Measurements from ENCODE around the gene EIF4G3.
"Not testable (repeated sequence)": the region's sequence is repeated elsewhere in the genome, so short reads cannot be mapped to it uniquely, and the experiment has no call there.

The EIF4G3 gene

GRCh38 chr1:21175324-21175669 is 1.4 kb downstream of the EIF4G3 start:
- H3K27ac ChIP-seq, result peak overlapping the region; percentile 96
- ChIA-PET POLR2A (ENCODE audit: low non-redundant PET) (no interaction called here), CTCF (interaction anchor here (0.6 to 1.2 kb wide), 3 partner anchors 12 to 437 kb away, joined by 3 to 8 read pairs (median 4); no protein-coding TSS in a partner anchor)
- DNase-seq (ENCODE audit: low spot score), result no peak
- no peak for TF ChIP-seq CTCF (conservative IDR thresholded peaks at IDR 0.05; ENCODE audit: low read depth)

GRCh38 chr1:21174654-21175323 is 1.9 kb downstream of the EIF4G3 start:
- ChIA-PET CTCF (interaction anchor here (0.5 to 1.2 kb wide), 3 partner anchors 11 to 170 kb away, joined by 3 to 8 read pairs (median 4); no protein-coding TSS in a partner anchor), POLR2A (ENCODE audit: low non-redundant PET) (no interaction called here)
- TF ChIP-seq CTCF (conservative IDR thresholded peaks at IDR 0.05; ENCODE audit: low read depth), result no peak
- DNase-seq (ENCODE audit: low spot score), result peak; percentile 44
- no peak overlapping the region for H3K27ac ChIP-seq

GRCh38 chr1:21174230-21174629 is 2.5 kb downstream of the EIF4G3 start:
- POLR2A ChIA-PET (ENCODE audit: low non-redundant PET), result no interaction called here
- CTCF ChIA-PET, result interaction anchor here (0.5 kb wide), 1 partner anchor 72 kb away, joined by 3 read pairs; no protein-coding TSS in a partner anchor
- H3K27ac ChIP-seq, result no peak overlapping the region
- TF ChIP-seq CTCF (conservative IDR thresholded peaks at IDR 0.05; ENCODE audit: low read depth), result no peak
- DNase-seq (ENCODE audit: low spot score), result no peak

GRCh38 chr1:21173096-21173495 is 3.6 kb downstream of the EIF4G3 start:
- CTCF ChIA-PET; DNase-seq (ENCODE audit: low spot score); POLR2A ChIA-PET (ENCODE audit: low non-redundant PET): not testable (repeated sequence)
- peak overlapping the region; percentile 28; the same call in 1 of the 2 replicates for H3K27ac ChIP-seq

DNA sequence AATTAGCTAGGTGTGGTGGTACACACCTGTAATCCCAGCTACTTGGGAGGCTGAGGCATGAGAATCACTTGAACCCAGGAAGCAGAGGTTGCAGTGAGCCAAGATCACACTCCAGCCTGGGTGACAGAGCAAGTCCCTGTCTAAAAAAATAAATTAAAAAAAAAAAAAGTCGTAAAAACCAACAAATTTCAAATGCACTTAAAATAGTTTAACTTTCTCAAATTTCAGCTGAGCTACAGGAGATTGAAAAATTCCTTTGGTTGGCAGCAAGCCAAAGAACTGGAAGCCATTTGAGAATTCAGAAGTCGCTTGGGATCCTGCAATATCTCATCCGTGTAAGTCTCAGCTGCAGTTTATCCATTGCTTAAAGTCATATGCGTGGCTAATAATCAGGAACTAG is 5.9 kb downstream of the EIF4G3 start:
- H3K27ac ChIP-seq; DNase-seq (ENCODE audit: low spot score); CTCF ChIA-PET; POLR2A ChIA-PET (ENCODE audit: low non-redundant PET): not testable (repeated sequence)

- CTCF ChIA-PET, result no interaction called here
- TF ChIP-seq CTCF (conservative IDR thresholded peaks at IDR 0.05; ENCODE audit: low read depth), result no peak
- no peak for DNase-seq (ENCODE audit: low spot score)
- POLR2A ChIA-PET (ENCODE audit: low non-redundant PET), result no interaction called here
- H3K27ac ChIP-seq, result no peak overlapping the region
Measured at GRCh38 chr1:21168444-21168843, 8.3 kb downstream of the EIF4G3 start.

DNA sequence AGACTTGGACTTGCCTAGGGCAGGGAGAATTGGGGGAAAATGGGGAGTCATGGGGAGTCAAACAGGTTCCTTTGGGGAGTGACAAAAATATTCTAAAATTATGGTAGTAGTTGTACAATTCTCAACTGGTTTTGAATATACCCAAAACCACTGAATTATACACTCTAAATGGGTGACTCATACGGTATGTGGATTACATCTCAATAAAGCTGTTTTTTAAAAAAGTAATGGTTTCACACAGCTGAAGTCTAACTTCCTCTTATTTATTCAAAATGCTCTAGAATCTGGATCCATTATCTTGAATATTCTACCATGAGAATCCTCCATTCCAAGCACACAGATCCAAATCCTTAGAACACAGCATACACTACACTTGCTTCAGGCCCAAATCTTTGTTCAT is 11.1 kb downstream of the EIF4G3 start:
- POLR2A ChIA-PET (ENCODE audit: low non-redundant PET), result no interaction called here
- TF ChIP-seq CTCF (conservative IDR thresholded peaks at IDR 0.05; ENCODE audit: low read depth), result no peak
- CTCF ChIA-PET, result no interaction called here
- no peak for DNase-seq (ENCODE audit: low spot score)
- H3K27ac ChIP-seq, result no peak overlapping the region

GRCh38 chr1:21165076-21165475 is 11.6 kb downstream of the EIF4G3 start:
- DNase-seq (ENCODE audit: low spot score), result no peak
- H3K27ac ChIP-seq, result no peak overlapping the region
- ChIA-PET POLR2A (ENCODE audit: low non-redundant PET) (no interaction called here), CTCF (no interaction called here)
- no peak for TF ChIP-seq CTCF (conservative IDR thresholded peaks at IDR 0.05; ENCODE audit: low read depth)
